WTC11 (cell line): ENCODE results near the gene CNN1. TPM values are rescaled to one million over a fixed set of nuclear protein-coding genes. Genes with fewer than 3 reads are reported as not detected.

Source experiments
- ATAC-seq: fragments of 200-7000 bp; cut with Tn5 transposase; 2 replicates; pipeline ENCODE4 v1.10.0; 2021; ENCODE audit warnings: mild to moderate bottlenecking, moderate library complexity
- CTCF ChIA-PET: fragments of 300-600 bp; sonication (Branson Sonifier 250); formaldehyde crosslinking; loops from one replicate; lab custom pipeline; 2021; ENCODE audit warnings: antibody characterized with exemption; lab: Charles Lee
- POLR2A ChIA-PET: fragments of 350-600 bp; sonication (Branson Sonifier 250); formaldehyde crosslinking; loops from one replicate; lab custom pipeline; 2021; ENCODE audit warnings: antibody characterized with exemption; lab: Charles Lee
- DNase-seq: peaks from one replicate; pipeline ENCODE4 v3.0.0; 2021; ENCODE audit warnings: low spot score
- H3K27ac Mint-ChIP-seq: 2 replicates; pipeline ENCODE4 v1.8.0; 2021; ENCODE audit warnings: mixed read lengths
- H3K27me3 Mint-ChIP-seq: 2 replicates; pipeline ENCODE4 v1.8.0; 2021; ENCODE audit warnings: low read depth, mild to moderate bottlenecking, moderate library complexity, mixed read lengths
- H3K36me3 Mint-ChIP-seq: 2 replicates; pipeline ENCODE4 v1.8.0; 2021; ENCODE audit warnings: mixed read lengths
- H3K4me1 Mint-ChIP-seq: 2 replicates; pipeline ENCODE4 v1.8.0; 2022; ENCODE audit warnings: mixed read lengths
- H3K4me3 Mint-ChIP-seq: 2 replicates; pipeline ENCODE4 v1.8.0; 2021; ENCODE audit warnings: mild to moderate bottlenecking, moderate library complexity, mixed read lengths
- H3K9me3 Mint-ChIP-seq: 2 replicates; pipeline ENCODE4 v1.8.0; 2021; ENCODE audit warnings: mixed read lengths
- AR ChIP-seq: fragments of 250-450 bp; sonication (Bioruptor Pico); IDR thresholded peaks from 2 replicates; pipeline ENCODE4 v1.9.0; 2021; ENCODE audit warnings: mild to moderate bottlenecking
- CREB1 ChIP-seq: sonication (generic); formaldehyde crosslinking; IDR thresholded peaks from 2 replicates; pipeline ENCODE4 v1.8.0; 2023; ENCODE audit warnings: mild to moderate bottlenecking, missing genetic modification reagents
- ESRRA ChIP-seq: sonication (generic); formaldehyde crosslinking; IDR thresholded peaks from 2 replicates; pipeline ENCODE4 v1.8.1; 2022; ENCODE audit warnings: mild to moderate bottlenecking, missing genetic modification reagents, borderline replicate concordance
- FOXJ3 ChIP-seq: sonication (generic); formaldehyde crosslinking; IDR thresholded peaks from 2 replicates; pipeline ENCODE4 v1.9.0; 2021; ENCODE audit warnings: missing genetic modification reagents, mild to moderate bottlenecking, borderline replicate concordance
- IRF1 ChIP-seq: sonication (generic); formaldehyde crosslinking; IDR thresholded peaks from 2 replicates; pipeline ENCODE4 v1.8.0; 2023; ENCODE audit warnings: missing genetic modification reagents
- MYBL2 ChIP-seq: sonication (generic); formaldehyde crosslinking; IDR thresholded peaks from 2 replicates; pipeline ENCODE4 v1.8.1; 2023; ENCODE audit warnings: mild to moderate bottlenecking, moderate library complexity, missing genetic modification reagents
- NFE2L1 ChIP-seq: sonication (generic); formaldehyde crosslinking; IDR thresholded peaks from 2 replicates; pipeline ENCODE4 v1.8.1; 2023; ENCODE audit warnings: missing genetic modification reagents
- NR3C1 ChIP-seq: sonication (generic); formaldehyde crosslinking; conservative IDR thresholded peaks from 2 replicates; pipeline ENCODE4 v1.8.1; 2023; ENCODE audit warnings: low read depth, mild to moderate bottlenecking, missing genetic modification reagents
- PRRX2 ChIP-seq: fragments of 250-450 bp; sonication (Bioruptor Pico); IDR thresholded peaks from 2 replicates; pipeline ENCODE4 v1.8.0; 2021; ENCODE audit warnings: mild to moderate bottlenecking
- RORB ChIP-seq: fragments of 250-450 bp; sonication (Bioruptor Pico); IDR thresholded peaks from 2 replicates; pipeline ENCODE4 v1.9.0; 2021; ENCODE audit warnings: mild to moderate bottlenecking
- SMAD4 ChIP-seq: sonication (generic); formaldehyde crosslinking; IDR thresholded peaks from 2 replicates; pipeline ENCODE4 v1.8.0; 2022; ENCODE audit warnings: mild to moderate bottlenecking, missing genetic modification reagents
- TCF7 ChIP-seq: sonication (generic); formaldehyde crosslinking; IDR thresholded peaks from 2 replicates; pipeline ENCODE4 v1.8.0; 2022; ENCODE audit warnings: mild to moderate bottlenecking, low read depth, missing genetic modification reagents, moderate library complexity
- TEAD4 ChIP-seq: sonication (generic); formaldehyde crosslinking; IDR thresholded peaks from 2 replicates; pipeline ENCODE4 v1.8.0; 2022; ENCODE audit warnings: mild to moderate bottlenecking, missing genetic modification reagents
- ZNF232 ChIP-seq: sonication (generic); formaldehyde crosslinking; IDR thresholded peaks from 2 replicates; pipeline ENCODE4 v1.8.0; 2022; ENCODE audit warnings: mild to moderate bottlenecking, missing genetic modification reagents
- ZNF263 ChIP-seq: sonication (generic); formaldehyde crosslinking; IDR thresholded peaks from 2 replicates; pipeline ENCODE4 v1.8.1; 2022; ENCODE audit warnings: low read depth, mild to moderate bottlenecking, moderate library complexity, missing genetic modification reagents
- ZNF416 ChIP-seq: fragments of 250-450 bp; sonication (Bioruptor Pico); IDR thresholded peaks from 2 replicates; pipeline ENCODE4 v1.9.0; 2021; ENCODE audit warnings: mild to moderate bottlenecking, inconsistent platforms
- total RNA-seq: library from RNA; stranded (reverse); gene quantifications from 3 replicates; pipeline ENCODE4 v1.2.3, GENCODE V29; 2021
- TF ChIP-seq, protein P1 (sequence below): sonication (generic); formaldehyde crosslinking; IDR thresholded peaks from 2 replicates; pipeline ENCODE4 v1.8.1; 2022; ENCODE audit warnings: missing genetic modification reagents, borderline replicate concordance
- TF ChIP-seq, protein P2 (sequence below): sonication (generic); formaldehyde crosslinking; IDR thresholded peaks from 2 replicates; pipeline ENCODE4 v1.8.0; 2023; ENCODE audit warnings: missing genetic modification reagents, mild to moderate bottlenecking, borderline replicate concordance
- TF ChIP-seq, protein P3 (sequence below): sonication (generic); formaldehyde crosslinking; IDR thresholded peaks from 2 replicates; pipeline ENCODE4 v1.8.1; 2023; ENCODE audit warnings: mild to moderate bottlenecking, missing genetic modification reagents, moderate library complexity
- TF ChIP-seq, protein P4 (sequence below): fragments of 200-600 bp; IDR thresholded peaks from 2 replicates; pipeline ENCODE4 v1.8.0; 2022; ENCODE audit warnings: antibody characterized with exemption

The CNN1 gene
- total RNA-seq, 1 experiment from 2014 or later: 16.0 TPM

- Mint-ChIP-seq H3K4me3 (no peak overlapping the region), H3K27me3 (peaks cover 9% of the 10 kb centered on the region), H3K4me1 (peaks cover 8% of the 10 kb centered on the region), H3K27ac (no peak overlapping the region), H3K9me3 (no peaks in the 10 kb centered on the region), H3K36me3 (no peaks in the 10 kb centered on the region)
- DNase-seq (no peak), ATAC-seq (no peak)
- POLR2A ChIA-PET: no interaction called here
- CTCF ChIA-PET: no interaction called here
- TF ChIP-seq NFE2L1 (CRISPR knock-in tag) (no peak), PRRX2 (no peak), MYBL2 (no peak), NR3C1 (CRISPR knock-in tag) (no peak), SMAD4 (CRISPR knock-in tag) (no peak), TEAD4 (CRISPR knock-in tag) (no peak), AR (CRISPR knock-in tag) (no peak), CREB1 (CRISPR knock-in tag) (no peak), RORB (no peak), FOXJ3 (CRISPR knock-in tag) (no peak), ESRRA (CRISPR knock-in tag) (no peak), ZNF263 (CRISPR knock-in tag) (no peak), ZNF232 (CRISPR knock-in tag) (no peak), ZNF416 (CRISPR knock-in tag) (no peak), TCF7 (CRISPR knock-in tag) (no peak), IRF1 (CRISPR knock-in tag) (no peak)
- TF ChIP-seq, protein P1, sequence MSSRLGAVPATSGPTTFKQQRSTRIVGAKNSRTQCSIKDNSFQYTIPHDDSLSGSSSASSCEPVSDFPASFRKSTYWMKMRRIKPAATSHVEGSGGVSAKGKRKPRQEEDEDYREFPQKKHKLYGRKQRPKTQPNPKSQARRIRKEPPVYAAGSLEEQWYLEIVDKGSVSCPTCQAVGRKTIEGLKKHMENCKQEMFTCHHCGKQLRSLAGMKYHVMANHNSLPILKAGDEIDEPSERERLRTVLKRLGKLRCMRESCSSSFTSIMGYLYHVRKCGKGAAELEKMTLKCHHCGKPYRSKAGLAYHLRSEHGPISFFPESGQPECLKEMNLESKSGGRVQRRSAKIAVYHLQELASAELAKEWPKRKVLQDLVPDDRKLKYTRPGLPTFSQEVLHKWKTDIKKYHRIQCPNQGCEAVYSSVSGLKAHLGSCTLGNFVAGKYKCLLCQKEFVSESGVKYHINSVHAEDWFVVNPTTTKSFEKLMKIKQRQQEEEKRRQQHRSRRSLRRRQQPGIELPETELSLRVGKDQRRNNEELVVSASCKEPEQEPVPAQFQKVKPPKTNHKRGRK (CRISPR knock-in tag): no peak
- TF ChIP-seq, protein P2, sequence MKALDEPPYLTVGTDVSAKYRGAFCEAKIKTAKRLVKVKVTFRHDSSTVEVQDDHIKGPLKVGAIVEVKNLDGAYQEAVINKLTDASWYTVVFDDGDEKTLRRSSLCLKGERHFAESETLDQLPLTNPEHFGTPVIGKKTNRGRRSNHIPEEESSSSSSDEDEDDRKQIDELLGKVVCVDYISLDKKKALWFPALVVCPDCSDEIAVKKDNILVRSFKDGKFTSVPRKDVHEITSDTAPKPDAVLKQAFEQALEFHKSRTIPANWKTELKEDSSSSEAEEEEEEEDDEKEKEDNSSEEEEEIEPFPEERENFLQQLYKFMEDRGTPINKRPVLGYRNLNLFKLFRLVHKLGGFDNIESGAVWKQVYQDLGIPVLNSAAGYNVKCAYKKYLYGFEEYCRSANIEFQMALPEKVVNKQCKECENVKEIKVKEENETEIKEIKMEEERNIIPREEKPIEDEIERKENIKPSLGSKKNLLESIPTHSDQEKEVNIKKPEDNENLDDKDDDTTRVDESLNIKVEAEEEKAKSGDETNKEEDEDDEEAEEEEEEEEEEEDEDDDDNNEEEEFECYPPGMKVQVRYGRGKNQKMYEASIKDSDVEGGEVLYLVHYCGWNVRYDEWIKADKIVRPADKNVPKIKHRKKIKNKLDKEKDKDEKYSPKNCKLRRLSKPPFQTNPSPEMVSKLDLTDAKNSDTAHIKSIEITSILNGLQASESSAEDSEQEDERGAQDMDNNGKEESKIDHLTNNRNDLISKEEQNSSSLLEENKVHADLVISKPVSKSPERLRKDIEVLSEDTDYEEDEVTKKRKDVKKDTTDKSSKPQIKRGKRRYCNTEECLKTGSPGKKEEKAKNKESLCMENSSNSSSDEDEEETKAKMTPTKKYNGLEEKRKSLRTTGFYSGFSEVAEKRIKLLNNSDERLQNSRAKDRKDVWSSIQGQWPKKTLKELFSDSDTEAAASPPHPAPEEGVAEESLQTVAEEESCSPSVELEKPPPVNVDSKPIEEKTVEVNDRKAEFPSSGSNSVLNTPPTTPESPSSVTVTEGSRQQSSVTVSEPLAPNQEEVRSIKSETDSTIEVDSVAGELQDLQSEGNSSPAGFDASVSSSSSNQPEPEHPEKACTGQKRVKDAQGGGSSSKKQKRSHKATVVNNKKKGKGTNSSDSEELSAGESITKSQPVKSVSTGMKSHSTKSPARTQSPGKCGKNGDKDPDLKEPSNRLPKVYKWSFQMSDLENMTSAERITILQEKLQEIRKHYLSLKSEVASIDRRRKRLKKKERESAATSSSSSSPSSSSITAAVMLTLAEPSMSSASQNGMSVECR (CRISPR knock-in tag): no peak
- TF ChIP-seq, protein P3, sequence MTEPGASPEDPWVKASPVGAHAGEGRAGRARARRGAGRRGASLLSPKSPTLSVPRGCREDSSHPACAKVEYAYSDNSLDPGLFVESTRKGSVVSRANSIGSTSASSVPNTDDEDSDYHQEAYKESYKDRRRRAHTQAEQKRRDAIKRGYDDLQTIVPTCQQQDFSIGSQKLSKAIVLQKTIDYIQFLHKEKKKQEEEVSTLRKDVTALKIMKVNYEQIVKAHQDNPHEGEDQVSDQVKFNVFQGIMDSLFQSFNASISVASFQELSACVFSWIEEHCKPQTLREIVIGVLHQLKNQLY (CRISPR knock-in tag): no peak
- TF ChIP-seq, protein P4, sequence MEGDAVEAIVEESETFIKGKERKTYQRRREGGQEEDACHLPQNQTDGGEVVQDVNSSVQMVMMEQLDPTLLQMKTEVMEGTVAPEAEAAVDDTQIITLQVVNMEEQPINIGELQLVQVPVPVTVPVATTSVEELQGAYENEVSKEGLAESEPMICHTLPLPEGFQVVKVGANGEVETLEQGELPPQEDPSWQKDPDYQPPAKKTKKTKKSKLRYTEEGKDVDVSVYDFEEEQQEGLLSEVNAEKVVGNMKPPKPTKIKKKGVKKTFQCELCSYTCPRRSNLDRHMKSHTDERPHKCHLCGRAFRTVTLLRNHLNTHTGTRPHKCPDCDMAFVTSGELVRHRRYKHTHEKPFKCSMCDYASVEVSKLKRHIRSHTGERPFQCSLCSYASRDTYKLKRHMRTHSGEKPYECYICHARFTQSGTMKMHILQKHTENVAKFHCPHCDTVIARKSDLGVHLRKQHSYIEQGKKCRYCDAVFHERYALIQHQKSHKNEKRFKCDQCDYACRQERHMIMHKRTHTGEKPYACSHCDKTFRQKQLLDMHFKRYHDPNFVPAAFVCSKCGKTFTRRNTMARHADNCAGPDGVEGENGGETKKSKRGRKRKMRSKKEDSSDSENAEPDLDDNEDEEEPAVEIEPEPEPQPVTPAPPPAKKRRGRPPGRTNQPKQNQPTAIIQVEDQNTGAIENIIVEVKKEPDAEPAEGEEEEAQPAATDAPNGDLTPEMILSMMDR: no peak
These were observed 36.0 kb downstream of the CNN1 start for GRCh38 chr19:11574689-11575088.
